Testis (tissue), 2 donors: ENCODE results near the gene CCL17.

Experiments used
- CTCF ChIP-seq, 3 experiments: fragments of 450-650 bp in 2 of 3; fragments of 200-600 bp in 1 of 3; sonication (generic) in 1 of 3; IDR thresholded peaks; one replicate each; pipeline ENCODE4 v1.5.1; 2016 to 2019; ENCODE audit warnings: antibody characterized with exemption in 3 of 3, mild to moderate bottlenecking in 2 of 3, moderate library complexity in 1 of 3
- POLR2A ChIP-seq: fragments of 450-650 bp; IDR thresholded peaks from one replicate; pipeline ENCODE4 v1.6.1; 2017; ENCODE audit warnings: antibody characterized with exemption, mild to moderate bottlenecking, moderate library complexity

DNA sequence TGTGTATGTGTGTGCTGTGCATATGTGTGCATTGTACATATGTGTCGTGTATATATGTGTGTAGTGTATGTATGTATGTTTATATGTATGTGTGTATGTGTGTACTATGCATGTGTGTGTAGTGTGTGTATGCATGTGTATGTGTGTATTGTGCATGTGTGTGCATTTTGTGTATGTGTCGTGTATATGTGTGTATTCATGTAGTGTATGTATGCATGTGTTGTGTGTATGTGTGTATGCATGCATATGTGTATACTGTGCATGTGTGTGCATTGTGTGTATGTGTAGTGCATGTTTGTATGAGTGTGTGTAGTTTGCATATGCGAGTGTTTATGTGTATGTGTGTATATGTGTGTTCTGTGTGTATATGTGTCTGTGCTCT lies 15.5 kb upstream of the CCL17 start:
- TF ChIP-seq CTCF (IDR thresholded peaks at IDR 0.05) = no peak
- no peak for TF ChIP-seq POLR2A
